Measurements from ENCODE around the gene SEC61B.
A peak's percentile ranks its signal among the peaks of the same experiment; 100 is the strongest.

SEC61B gene

GRCh38 chr9:99221621-99222415 is at the start of gene SEC61B, which contains the start of gene ALG2:
TSS of gene SEC61B (plus strand) at chr9:99222282. CDS start at chr9:99222364, 82 bp downstream.
TSS of gene ALG2 (minus strand) at chr9:99221942. CDS start at chr9:99221894, 48 bp downstream.
- peak; percentile 94 for DNase-seq (ENCODE audit: low read depth)
- peak within 1 kb of the TSS; percentile 92 for H3K4me3 ChIP-seq (ENCODE audit: control insufficient read depth, low read depth, low read length)
- no peak for TF ChIP-seq CTCF (conservative IDR thresholded peaks at IDR 0.05; ENCODE audit: control insufficient read depth, insufficient read depth, low read depth, low read length)

DNA sequence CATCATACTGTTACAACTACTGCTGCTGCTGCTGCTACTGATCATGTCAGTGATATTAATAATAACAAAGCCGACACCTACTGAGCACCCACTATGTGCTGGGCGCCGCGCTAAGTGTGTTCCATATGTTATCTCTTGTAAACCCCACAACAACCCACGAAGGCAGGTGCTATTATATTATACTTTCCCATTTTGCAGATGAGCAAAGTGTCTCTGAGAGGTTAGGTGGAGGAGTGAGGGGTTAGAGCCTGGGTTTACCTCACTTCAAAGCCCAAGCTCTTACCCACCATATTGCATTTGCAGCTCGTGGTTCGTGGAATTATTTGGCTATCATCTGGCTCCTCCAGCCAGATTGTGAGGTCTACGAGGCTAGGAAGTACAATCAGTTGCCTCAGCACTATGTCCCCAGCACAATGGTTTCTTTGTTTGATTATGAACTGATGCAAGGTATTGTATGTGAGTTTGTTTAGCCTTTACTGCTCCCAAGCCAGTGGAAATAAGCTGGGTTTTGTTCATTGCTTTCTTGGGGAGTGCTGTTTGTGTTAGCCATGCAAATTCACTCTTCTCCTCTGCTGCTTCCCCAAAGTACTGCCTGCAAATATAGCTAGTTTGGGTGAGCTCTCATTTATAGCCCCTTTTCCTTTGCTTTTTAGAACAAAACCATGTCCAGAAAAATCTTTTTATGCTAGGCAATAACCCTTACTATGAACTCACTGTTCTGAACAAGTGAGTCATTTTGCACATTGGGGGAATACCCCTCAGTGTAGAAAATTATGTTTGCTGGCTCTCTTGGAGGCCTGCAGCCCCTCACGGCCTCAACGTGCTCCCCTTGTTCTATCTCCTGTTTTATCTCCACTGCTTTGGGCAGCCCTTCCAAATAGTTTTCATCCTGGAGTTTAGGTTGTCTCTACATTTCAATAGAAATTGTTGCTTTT is 48.2 kb upstream of the SEC61B start:
- DNase-seq (ENCODE audit: low read depth) = no peak
- TF ChIP-seq CTCF (conservative IDR thresholded peaks at IDR 0.05; ENCODE audit: control insufficient read depth, insufficient read depth, low read depth, low read length) = no peak
- no peak overlapping the region for H3K4me3 ChIP-seq (ENCODE audit: control insufficient read depth, low read depth, low read length)

DNA sequence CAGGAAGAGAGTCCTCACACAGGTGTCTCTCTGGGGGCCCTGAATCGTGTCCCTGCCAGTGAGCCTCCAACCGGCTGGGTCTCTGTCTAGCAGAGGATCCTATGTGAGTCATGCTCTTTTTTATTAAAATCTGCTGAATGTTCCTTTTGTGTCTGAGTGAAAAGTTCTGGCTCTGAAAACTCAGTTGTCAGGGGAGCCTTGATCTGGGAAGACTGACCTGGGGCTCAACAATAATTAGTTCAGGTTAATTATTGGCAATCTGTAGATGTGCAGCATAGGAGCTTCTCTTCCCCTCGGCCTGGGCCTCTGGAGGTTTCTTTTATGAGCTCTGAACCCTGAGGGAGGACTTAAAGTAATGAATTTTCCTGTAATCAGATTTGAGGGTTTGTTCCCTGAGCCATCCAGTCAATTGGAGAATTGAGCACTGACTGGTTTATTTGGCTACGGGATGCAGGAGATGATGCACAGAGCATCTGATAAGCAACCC is 45.5 kb upstream of the SEC61B start:
- H3K4me3 ChIP-seq (ENCODE audit: control insufficient read depth, low read depth, low read length) = no peak overlapping the region
- no peak for DNase-seq (ENCODE audit: low read depth)
- no peak for TF ChIP-seq CTCF (conservative IDR thresholded peaks at IDR 0.05; ENCODE audit: control insufficient read depth, insufficient read depth, low read depth, low read length)

GRCh38 chr9:99177576-99178366 is 44.3 kb upstream of the SEC61B start:
- no peak overlapping the region for H3K4me3 ChIP-seq (ENCODE audit: control insufficient read depth, low read depth, low read length)
- no peak for DNase-seq (ENCODE audit: low read depth)
- no peak for TF ChIP-seq CTCF (conservative IDR thresholded peaks at IDR 0.05; ENCODE audit: control insufficient read depth, insufficient read depth, low read depth, low read length)

DNA sequence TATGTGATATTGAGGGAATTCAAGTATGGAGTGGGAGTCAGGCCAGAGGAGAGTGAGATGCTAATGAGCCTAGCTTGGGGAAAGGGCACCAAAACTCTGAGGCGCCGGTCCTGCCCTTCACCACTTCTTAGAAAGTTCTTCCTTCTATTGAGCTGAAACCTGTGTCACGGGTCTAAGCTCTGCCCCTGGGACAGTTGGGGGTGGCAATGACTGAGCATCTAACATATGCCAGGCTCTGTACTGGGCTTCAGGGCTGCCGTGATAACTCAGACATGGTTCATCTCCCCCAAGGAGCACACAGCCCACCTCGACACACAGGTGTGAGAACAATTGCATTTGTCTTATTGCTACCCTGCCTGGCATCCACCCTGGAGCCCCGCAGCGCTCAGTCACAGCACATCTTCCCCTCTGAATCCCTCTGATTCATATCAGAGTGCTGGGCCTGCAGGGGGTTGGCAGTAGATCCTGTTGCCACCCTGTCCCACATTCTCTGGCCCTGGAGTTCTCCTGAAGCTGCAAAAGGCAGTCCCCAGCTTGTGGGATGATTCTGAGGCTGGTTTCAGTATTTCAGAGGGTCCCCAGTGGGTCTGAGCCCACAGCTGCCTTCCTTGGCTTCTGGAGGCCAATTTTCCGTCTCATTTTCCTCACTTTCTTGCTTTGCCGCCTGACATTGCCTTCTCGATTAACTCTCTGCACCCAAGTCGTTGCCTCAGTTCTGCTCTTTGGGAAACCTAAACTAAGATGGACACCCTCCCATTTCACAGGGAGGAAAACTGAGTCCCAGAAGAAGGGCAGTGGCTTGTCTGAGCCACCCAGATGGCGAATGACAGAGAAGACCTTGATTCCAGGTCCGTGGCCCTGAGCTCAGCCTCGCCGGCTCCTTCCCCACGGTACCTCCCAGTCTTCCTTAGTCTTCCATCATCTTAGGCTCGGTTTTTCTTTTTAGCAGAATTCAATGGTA is 42.9 kb upstream of the SEC61B start:
- TF ChIP-seq CTCF (conservative IDR thresholded peaks at IDR 0.05; ENCODE audit: control insufficient read depth, insufficient read depth, low read depth, low read length) = no peak
- no peak for DNase-seq (ENCODE audit: low read depth)
- no peak overlapping the region for H3K4me3 ChIP-seq (ENCODE audit: control insufficient read depth, low read depth, low read length)
